ENCODE measurements around the gene SLC23A1. TPM values are rescaled to one million over a fixed set of nuclear protein-coding genes. Genes with fewer than 3 reads are reported as not detected.

Gene SLC23A1
- total RNA-seq, 1 donor from 2014 or later = not detected

DNA sequence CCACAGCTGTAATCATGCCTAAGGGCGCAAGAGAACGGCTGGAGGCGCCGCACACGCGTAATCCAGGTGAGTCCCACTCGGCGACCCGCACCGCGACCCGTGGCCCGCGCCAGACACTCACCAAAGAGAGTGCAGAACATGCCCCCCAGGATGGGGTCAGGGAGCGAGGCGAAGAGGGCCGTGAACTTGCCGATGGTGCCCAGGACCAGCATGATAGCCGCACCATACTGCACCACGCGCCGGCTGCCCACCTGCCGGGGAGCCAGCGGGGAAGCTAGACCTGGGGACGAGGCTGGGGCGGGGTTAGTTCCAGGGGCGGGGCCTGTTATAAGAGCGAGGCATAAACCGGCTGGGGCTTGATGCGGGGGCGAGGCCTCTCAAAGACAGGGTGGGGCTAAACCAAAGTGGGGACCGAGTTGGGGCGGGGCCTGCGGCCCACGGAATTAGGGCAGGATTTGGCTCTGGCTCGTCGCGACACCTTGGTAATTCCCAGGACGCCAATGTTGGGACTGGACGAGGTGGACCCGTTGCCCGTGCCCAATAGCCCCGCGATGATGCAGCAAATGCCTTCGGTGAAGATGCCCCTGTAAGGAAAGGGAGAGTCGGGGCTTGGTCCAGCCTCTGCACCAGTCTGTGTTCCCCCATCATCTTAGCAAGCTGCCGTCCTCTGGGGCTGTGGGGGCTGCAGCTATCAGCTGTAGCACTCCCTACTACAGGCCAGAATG lies 4.8 kb downstream of the SLC23A1 start:
- no peak overlapping the region for H3K4me3 ChIP-seq
- H3K9me3 ChIP-seq = no peaks in the 10 kb centered on the region
- H3K27ac ChIP-seq = no peak overlapping the region
- intact Hi-C loops (cut with DNase I) = no loop called here
- no peaks in the 10 kb centered on the region for H3K27me3 ChIP-seq
- no peak for DNase-seq (ENCODE audit: low spot score in 2 of 2)
- peaks cover 0 to under 1% of the 10 kb centered on the region in 2 donors for H3K36me3 ChIP-seq
- H3K4me1 ChIP-seq = no peaks in the 10 kb centered on the region
- TF ChIP-seq, protein P1, sequence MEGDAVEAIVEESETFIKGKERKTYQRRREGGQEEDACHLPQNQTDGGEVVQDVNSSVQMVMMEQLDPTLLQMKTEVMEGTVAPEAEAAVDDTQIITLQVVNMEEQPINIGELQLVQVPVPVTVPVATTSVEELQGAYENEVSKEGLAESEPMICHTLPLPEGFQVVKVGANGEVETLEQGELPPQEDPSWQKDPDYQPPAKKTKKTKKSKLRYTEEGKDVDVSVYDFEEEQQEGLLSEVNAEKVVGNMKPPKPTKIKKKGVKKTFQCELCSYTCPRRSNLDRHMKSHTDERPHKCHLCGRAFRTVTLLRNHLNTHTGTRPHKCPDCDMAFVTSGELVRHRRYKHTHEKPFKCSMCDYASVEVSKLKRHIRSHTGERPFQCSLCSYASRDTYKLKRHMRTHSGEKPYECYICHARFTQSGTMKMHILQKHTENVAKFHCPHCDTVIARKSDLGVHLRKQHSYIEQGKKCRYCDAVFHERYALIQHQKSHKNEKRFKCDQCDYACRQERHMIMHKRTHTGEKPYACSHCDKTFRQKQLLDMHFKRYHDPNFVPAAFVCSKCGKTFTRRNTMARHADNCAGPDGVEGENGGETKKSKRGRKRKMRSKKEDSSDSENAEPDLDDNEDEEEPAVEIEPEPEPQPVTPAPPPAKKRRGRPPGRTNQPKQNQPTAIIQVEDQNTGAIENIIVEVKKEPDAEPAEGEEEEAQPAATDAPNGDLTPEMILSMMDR (IDR thresholded peaks at IDR 0.05) = no peak

DNA sequence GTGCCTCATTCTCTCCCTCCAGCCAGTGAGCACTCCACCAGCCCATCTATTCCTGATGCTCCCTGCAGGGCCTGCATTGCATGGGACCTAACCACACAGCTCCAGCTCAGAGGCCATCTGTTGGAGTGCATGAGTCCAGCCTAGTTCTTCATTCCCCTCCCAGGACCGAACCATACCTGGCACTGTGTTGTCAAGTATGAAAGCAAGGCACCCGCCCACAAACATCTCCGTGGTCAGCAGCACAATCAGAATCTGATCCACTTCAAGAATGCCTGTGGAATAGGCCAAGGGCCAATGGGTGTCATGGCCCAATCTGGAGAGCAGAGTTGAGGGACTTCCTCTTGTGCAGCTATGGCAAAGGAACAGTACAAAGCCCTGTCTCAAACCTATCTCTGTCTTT lies 5.9 kb downstream of the SLC23A1 start:
- Histone ChIP-seq H3K9me3 (no peaks in the 10 kb centered on the region), H3K4me3 (no peak overlapping the region), H3K27ac (no peak overlapping the region), H3K27me3 (no peaks in the 10 kb centered on the region), H3K36me3 (peaks cover 2 to 8% of the 10 kb centered on the region in 2 donors), H3K4me1 (no peaks in the 10 kb centered on the region)
- DNase-seq (ENCODE audit: low spot score in 2 of 2) = no peak
- intact Hi-C loops (cut with DNase I) = no loop called here
- TF ChIP-seq, protein P1 (IDR thresholded peaks at IDR 0.05) = no peak

DNA sequence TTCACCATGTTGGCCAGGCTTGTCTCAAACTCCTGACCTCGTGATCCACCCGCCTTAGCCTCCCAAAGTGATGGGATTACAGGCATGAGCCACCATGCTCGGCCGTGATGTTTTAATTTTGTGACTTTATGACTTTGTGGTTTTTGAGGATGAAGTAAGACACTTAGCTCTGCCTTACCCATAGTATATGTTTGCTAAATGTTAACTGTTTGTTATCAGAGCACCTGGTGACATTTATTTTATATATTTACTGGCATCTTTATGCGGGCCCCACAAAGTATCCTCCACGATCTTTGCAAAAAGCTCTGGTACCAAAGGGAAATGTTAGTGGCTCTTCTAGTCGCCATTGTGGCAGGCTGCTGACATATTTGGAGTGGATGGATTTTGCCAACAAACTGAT lies 6.7 kb downstream of the SLC23A1 start:
- Histone ChIP-seq H3K36me3 (peaks cover 10 to 16% of the 10 kb centered on the region in 2 donors), H3K27me3 (no peaks in the 10 kb centered on the region), H3K4me3 (no peak overlapping the region), H3K27ac (no peak overlapping the region), H3K4me1 (no peaks in the 10 kb centered on the region), H3K9me3 (no peaks in the 10 kb centered on the region)
- DNase-seq (ENCODE audit: low spot score in 2 of 2) = no peak
- TF ChIP-seq, protein P1 (IDR thresholded peaks at IDR 0.05) = no peak
- intact Hi-C loops (cut with DNase I) = no loop called here

DNA sequence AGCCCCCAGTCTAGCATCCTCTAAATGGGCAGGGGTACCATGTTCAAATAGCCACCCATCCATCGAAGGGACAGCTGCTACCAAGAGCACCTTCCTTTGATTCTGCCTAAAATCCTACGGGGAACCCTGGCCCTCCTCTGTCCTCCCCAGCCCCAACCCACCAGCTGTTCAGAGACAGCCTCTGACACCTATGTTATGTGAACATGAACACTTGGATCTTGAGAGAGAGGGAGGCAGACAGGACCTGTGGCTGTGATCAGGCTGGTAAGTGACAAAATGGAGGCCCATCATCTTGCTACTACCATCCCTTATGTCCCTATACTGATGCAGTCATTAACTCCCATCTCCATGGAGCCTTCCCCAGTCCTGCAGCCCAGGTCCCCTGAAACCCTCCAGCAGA lies 8.2 kb downstream of the SLC23A1 start:
- Histone ChIP-seq H3K27ac (no peak overlapping the region), H3K36me3 (peaks cover 13 to 28% of the 10 kb centered on the region in 2 donors), H3K27me3 (no peaks in the 10 kb centered on the region), H3K4me1 (no peaks in the 10 kb centered on the region), H3K9me3 (no peaks in the 10 kb centered on the region), H3K4me3 (no peak overlapping the region)
- intact Hi-C loops (cut with DNase I) = no loop called here
- TF ChIP-seq, protein P1 (IDR thresholded peaks at IDR 0.05) = no peak
- DNase-seq (ENCODE audit: low spot score in 2 of 2) = no peak

DNA sequence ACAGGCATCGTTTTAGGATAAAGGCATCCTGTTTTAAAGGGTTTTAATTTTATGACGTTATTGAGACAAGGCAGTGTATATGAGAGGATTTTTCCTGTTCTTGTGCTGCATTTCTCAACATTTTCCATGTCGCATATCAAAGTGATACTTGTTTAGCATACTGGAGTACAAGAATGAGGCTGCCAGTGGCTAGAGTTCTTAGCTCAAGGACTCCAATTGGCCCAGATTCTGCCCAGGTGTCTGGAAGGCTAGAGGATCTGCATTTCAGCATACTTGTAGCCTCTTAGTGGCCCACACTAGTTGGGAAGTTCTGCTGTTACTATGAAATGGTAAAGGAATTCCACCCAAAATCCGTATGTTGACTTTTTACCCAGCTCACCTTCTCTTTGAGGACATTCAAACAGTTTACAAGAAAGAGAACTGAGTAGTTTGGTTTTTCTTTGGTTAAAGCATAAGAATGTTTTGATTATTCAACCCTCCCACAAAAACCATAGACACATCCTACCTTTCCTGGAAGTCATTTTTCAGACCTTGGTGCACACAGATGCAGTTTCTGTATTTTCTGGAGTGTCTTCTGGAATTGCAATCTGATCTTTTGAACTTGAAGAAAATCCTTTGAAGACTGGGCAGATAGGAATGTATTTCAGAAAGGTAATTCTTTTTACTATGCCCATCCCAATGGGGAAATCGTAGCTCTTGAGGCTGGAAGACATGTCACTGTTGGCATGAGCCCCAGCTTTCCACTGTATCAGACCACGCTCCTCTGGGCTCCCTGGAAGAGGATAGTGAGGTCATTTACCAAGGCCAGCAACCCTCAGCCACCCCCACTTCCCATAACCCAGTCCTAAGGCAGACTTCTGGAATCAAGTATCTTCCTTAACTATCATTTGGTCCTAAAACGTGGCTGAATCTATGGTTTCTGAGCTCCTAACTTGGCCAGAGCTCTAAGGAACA lies 11.3 kb downstream of the SLC23A1 start:
- Histone ChIP-seq H3K27ac (no peak overlapping the region), H3K27me3 (no peaks in the 10 kb centered on the region), H3K4me3 (no peak overlapping the region), H3K9me3 (no peaks in the 10 kb centered on the region), H3K4me1 (no peaks in the 10 kb centered on the region), H3K36me3 (peaks cover 31 to 56% of the 10 kb centered on the region in 2 donors)
- intact Hi-C loops (cut with DNase I) = no loop called here
- DNase-seq (ENCODE audit: low spot score in 2 of 2) = no peak
- TF ChIP-seq, protein P1 (IDR thresholded peaks at IDR 0.05) = no peak

Measured in ascending aorta (tissue), 2 donors.